SU-DHL-6 (cell line): Measurements from ENCODE around the gene RPS19.

Source experiments
- H2AFZ ChIP-seq: fragments of 200-600 bp; sonication (generic); 2 replicates; pipeline ENCODE4 v1.6.1; 2014; ENCODE audit warnings: low read depth, mild to moderate bottlenecking, moderate library complexity, mixed read lengths, antibody characterized with exemption, low read length; ENCODE audit not compliant: severe bottlenecking
- H3F3A ChIP-seq: fragments of 200-600 bp; shearing (Covaris generic); 2 replicates; pipeline ENCODE4 v1.6.0; 2016; ENCODE audit warnings: antibody characterized with exemption, mild to moderate bottlenecking; ENCODE audit not compliant: insufficient read depth
- H3K27ac ChIP-seq: fragments of 200-600 bp; sonication (generic); 2 replicates; pipeline ENCODE4 v1.5.1; 2016; ENCODE audit warnings: low read depth, mild to moderate bottlenecking, low read length, moderate library complexity, mixed read lengths
- H3K27me3 ChIP-seq: fragments of 200-600 bp; sonication (generic), shearing (Covaris generic); 2 replicates; pipeline ENCODE4 v1.6.0; 2014; ENCODE audit warnings: mild to moderate bottlenecking, low read length
- H3K36me3 ChIP-seq: fragments of 200-600 bp; sonication (generic); 2 replicates; pipeline ENCODE4 v1.6.1; 2014; ENCODE audit warnings: mild to moderate bottlenecking, low read length, mixed read lengths
- H3K4me2 ChIP-seq: fragments of 300-600, 200-600 bp; shearing (Covaris generic), sonication (generic); 2 replicates; pipeline ENCODE4 v1.6.0; 2014; ENCODE audit warnings: low read length, low read depth, mild to moderate bottlenecking; ENCODE audit not compliant: poor library complexity, severe bottlenecking
- H3K4me3 ChIP-seq: fragments of 200-600 bp; sonication (generic); 2 replicates; pipeline ENCODE4 v1.5.1; 2014; ENCODE audit warnings: antibody characterized with exemption, low read length, mild to moderate bottlenecking, mixed read lengths; ENCODE audit not compliant: insufficient read depth, poor library complexity, severe bottlenecking
- H3K79me2 ChIP-seq: fragments of 200-600 bp; sonication (generic); 2 replicates; pipeline ENCODE4 v1.6.1; 2014; ENCODE audit warnings: mild to moderate bottlenecking, low read length, moderate library complexity; ENCODE audit not compliant: insufficient read depth
- H3K9ac ChIP-seq: fragments of 200-600 bp; sonication (generic); 2 replicates; pipeline ENCODE4 v1.7.0; 2014; ENCODE audit warnings: mild to moderate bottlenecking, low read length
- H3K9me2 ChIP-seq: fragments of 200-600 bp; sonication (generic); replicated peaks from 2 replicates; pipeline ENCODE4 v1.6.1; 2014; ENCODE audit warnings: low read length; ENCODE audit not compliant: insufficient read depth
- H3K9me3 ChIP-seq: fragments of 200-600 bp; sonication (generic); 2 replicates; pipeline ENCODE4 v1.6.1; 2014; ENCODE audit warnings: low read length, mixed read lengths; ENCODE audit not compliant: insufficient read depth
- H4K20me1 ChIP-seq: fragments of 200-600 bp; sonication (generic); 2 replicates; pipeline ENCODE4 v1.6.1; 2014; ENCODE audit warnings: low read depth, mild to moderate bottlenecking, antibody characterized with exemption, low read length, moderate library complexity, mixed read lengths
- CTCF ChIP-seq: fragments of 200-600 bp; sonication (generic); IDR thresholded peaks from one replicate; pipeline ENCODE4 v1.5.1; 2017; ENCODE audit warnings: antibody characterized with exemption, mild to moderate bottlenecking, low read length, moderate library complexity; ENCODE audit not compliant: insufficient read depth, poor library complexity, severe bottlenecking
- EZH2phosphoT487 ChIP-seq: fragments of 200-600 bp; sonication (generic), shearing (Covaris generic); conservative IDR thresholded peaks from 2 replicates; pipeline ENCODE4 v1.6.1; 2018; ENCODE audit warnings: mild to moderate bottlenecking, antibody characterized with exemption, low read length, moderate library complexity, mixed read lengths

Gene RPS19

DNA sequence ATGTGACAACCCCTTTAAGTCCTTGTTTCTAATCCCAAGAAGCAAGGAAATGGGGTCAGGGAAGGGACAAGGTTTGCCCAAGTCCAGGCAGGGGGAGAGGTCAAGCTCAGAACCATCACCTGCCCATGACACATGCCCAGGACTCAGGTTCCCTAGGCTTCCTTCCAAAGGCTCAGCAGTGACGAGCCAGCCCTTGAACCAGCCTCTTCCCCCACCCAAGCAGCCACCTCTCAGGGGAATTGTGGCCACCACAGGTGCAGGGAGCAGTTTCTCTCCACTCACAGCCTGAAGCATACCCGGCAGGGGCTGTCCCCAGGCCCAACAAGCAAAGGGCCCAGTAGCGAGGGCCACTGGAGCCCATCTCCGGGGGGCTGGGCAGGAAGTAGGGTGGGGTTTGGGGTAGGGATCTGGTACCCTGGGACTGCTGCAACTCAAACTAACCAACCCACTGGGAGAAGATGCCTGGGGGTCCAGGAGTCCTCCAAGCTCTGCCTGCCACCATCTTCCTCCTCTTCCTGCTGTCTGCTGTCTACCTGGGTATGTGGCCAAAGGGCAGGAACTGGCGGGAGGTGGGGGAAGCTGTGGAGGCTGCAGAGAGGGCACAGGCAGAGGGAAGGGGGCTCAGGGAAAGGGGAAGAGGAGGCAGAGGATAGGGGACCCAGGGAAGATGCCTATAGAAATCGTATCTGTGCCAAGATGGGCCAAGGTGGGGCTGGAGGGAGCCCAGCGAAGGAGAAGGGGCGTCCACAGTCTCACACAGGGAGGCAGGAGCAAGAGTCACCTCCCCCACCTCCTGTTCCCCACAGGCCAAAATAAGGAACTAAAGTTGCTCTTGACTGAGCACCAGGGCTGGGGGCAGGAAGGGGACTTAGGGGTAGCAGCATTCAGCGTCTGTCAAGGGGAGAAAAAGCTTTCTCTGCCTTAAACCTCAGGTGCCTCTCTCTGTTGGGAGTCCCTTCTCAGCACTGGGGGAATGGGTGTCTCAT is 17.1 kb downstream of the RPS19 start, which contains the start of gene CD79A:
Gene CD79A, plus strand, starts transcription at position 433 of the 986 bp plus-strand sequence. Its CDS starts 26 bp downstream, at position 459.
- H3K4me3 ChIP-seq = peak within 1 kb of the TSS; percentile 86
- peak within 1 kb of the TSS; percentile 99 for H3K9ac ChIP-seq
- H2AFZ ChIP-seq = no peak within 1 kb of the TSS
- no peaks in the 10 kb centered on the region for H3K9me3 ChIP-seq
- H3K9me2 ChIP-seq = no peaks in the 10 kb centered on the region
- peak within 1 kb of the TSS; percentile 100 for H3K27ac ChIP-seq
- peaks cover 20% of the 10 kb centered on the region for H3K36me3 ChIP-seq
- no peaks in the 10 kb centered on the region for H4K20me1 ChIP-seq
- peaks cover 32% of the 10 kb centered on the region for H3K79me2 ChIP-seq
- no peaks in the 10 kb centered on the region for H3K27me3 ChIP-seq
- TF ChIP-seq CTCF = no peak
- TF ChIP-seq EZH2phosphoT487 = no peak
- H3K4me2 ChIP-seq = peak within 1 kb of the TSS; percentile 98
- peaks cover 81% of the 10 kb centered on the region for H3F3A ChIP-seq

GRCh38 chr19:41877916-41878905 is 18.2 kb downstream of the RPS19 start:
- H3K4me3 ChIP-seq = peak overlapping the region; percentile 86
- no peak overlapping the region for H2AFZ ChIP-seq
- peaks cover 32% of the 10 kb centered on the region for H3K79me2 ChIP-seq
- peak overlapping the region; percentile 98 for H3K4me2 ChIP-seq
- peaks cover 79% of the 10 kb centered on the region for H3F3A ChIP-seq
- H3K27me3 ChIP-seq = no peaks in the 10 kb centered on the region
- peaks cover 20% of the 10 kb centered on the region for H3K36me3 ChIP-seq
- H3K9ac ChIP-seq = peak overlapping the region; percentile 99
- no peaks in the 10 kb centered on the region for H3K9me2 ChIP-seq
- TF ChIP-seq CTCF = no peak
- TF ChIP-seq EZH2phosphoT487 = no peak
- no peaks in the 10 kb centered on the region for H4K20me1 ChIP-seq
- peak overlapping the region; percentile 100 for H3K27ac ChIP-seq
- no peaks in the 10 kb centered on the region for H3K9me3 ChIP-seq

DNA sequence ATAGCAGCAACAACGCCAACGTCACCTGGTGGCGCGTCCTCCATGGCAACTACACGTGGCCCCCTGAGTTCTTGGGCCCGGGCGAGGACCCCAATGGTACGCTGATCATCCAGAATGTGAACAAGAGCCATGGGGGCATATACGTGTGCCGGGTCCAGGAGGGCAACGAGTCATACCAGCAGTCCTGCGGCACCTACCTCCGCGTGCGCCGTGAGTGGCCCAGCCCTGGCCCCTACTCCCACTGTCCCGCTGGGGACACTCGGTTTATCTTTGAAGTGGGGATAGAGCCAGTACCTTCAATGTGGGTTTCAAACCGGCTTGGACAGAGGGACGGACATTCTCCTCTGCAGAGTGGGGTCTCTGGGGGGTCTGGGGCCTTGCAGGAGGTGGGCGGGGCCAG is 19.0 kb downstream of the RPS19 start:
- no peaks in the 10 kb centered on the region for H3K9me2 ChIP-seq
- no peaks in the 10 kb centered on the region for H3K27me3 ChIP-seq
- H3K9me3 ChIP-seq = no peaks in the 10 kb centered on the region
- TF ChIP-seq CTCF = no peak
- no peak for TF ChIP-seq EZH2phosphoT487
- H3K27ac ChIP-seq = peak overlapping the region; percentile 100
- no peak overlapping the region for H2AFZ ChIP-seq
- peaks cover 79% of the 10 kb centered on the region for H3F3A ChIP-seq
- H3K79me2 ChIP-seq = peaks cover 32% of the 10 kb centered on the region
- peak overlapping the region; percentile 86 for H3K4me3 ChIP-seq
- peak overlapping the region; percentile 99 for H3K9ac ChIP-seq
- H3K36me3 ChIP-seq = peaks cover 20% of the 10 kb centered on the region
- H4K20me1 ChIP-seq = no peaks in the 10 kb centered on the region
- H3K4me2 ChIP-seq = peak overlapping the region; percentile 98
